ENCODE data around the gene TBPL1. TPM values are rescaled to one million over a fixed set of nuclear protein-coding genes. Genes with fewer than 3 reads are reported as not detected.
"Not testable (repeated sequence)": the region's sequence is repeated elsewhere in the genome, so short reads cannot be mapped to it uniquely, and the experiment has no call there.

Gene TBPL1
- total RNA-seq, 4 donors from 2014 or later = 0.85 to 9.1 (median 4.7) TPM

GRCh38 chr6:133977983-133978895, 25.2 kb downstream of the TBPL1 start:
- Histone ChIP-seq H3K36me3 (no peaks in the 10 kb centered on the region), H3K27me3 (no peaks in the 10 kb centered on the region), H3K9me3 (no peaks in the 10 kb centered on the region), H3K27ac (no peak overlapping the region), H3K4me3 (no peak overlapping the region), H3K4me1 (peaks cover 13 to 22% of the 10 kb centered on the region in 2 donors)
- in situ Hi-C loops (cut with MboI; ENCODE audit: low sequenced_read_pairs in 4 of 4) = loop anchor here in 1 of 4 donors (10.0 kb wide), 1 partner anchor 87 kb away; no protein-coding TSS in a partner anchor
- ATAC-seq (peak; percentile 69 to 80), DNase-seq (no peak)
- no peak for TF ChIP-seq POLR2A (IDR thresholded peaks at IDR 0.05)
- TF ChIP-seq, protein P1, sequence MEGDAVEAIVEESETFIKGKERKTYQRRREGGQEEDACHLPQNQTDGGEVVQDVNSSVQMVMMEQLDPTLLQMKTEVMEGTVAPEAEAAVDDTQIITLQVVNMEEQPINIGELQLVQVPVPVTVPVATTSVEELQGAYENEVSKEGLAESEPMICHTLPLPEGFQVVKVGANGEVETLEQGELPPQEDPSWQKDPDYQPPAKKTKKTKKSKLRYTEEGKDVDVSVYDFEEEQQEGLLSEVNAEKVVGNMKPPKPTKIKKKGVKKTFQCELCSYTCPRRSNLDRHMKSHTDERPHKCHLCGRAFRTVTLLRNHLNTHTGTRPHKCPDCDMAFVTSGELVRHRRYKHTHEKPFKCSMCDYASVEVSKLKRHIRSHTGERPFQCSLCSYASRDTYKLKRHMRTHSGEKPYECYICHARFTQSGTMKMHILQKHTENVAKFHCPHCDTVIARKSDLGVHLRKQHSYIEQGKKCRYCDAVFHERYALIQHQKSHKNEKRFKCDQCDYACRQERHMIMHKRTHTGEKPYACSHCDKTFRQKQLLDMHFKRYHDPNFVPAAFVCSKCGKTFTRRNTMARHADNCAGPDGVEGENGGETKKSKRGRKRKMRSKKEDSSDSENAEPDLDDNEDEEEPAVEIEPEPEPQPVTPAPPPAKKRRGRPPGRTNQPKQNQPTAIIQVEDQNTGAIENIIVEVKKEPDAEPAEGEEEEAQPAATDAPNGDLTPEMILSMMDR (IDR thresholded peaks at IDR 0.05 in 4 of 5, conservative IDR thresholded peaks at IDR 0.05 in 1 of 5) = no peak
- intact Hi-C loops (cut with DNase I; ENCODE audit: low total_unique reads) = no loop called here

DNA sequence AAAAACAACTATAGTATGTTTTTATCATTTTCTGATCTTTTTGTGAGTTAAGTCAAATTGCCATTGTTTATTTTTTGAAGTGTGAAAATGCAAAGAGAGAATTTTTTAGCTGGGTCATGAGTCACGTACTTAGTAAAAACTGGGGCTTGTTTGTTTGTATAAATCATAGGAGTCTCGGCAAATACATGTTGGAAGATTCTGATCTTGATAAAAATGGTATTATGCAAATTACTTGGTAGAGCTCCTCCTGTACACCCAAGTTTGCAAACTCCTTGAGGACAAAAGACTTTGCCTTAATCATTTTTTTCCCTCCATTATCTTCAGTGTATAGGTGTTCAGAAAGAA, 25.8 kb downstream of the TBPL1 start:
- no peak overlapping the region for H3K4me3 ChIP-seq
- H3K36me3 ChIP-seq = no peaks in the 10 kb centered on the region
- intact Hi-C loops (cut with DNase I; ENCODE audit: low total_unique reads) (no loop called here), in situ Hi-C loops (cut with MboI; ENCODE audit: low sequenced_read_pairs in 4 of 4) (loop anchor here in 1 of 4 donors (10.0 kb wide), 1 partner anchor 86 kb away; no protein-coding TSS in a partner anchor)
- no peaks in the 10 kb centered on the region for H3K27me3 ChIP-seq
- no peaks in the 10 kb centered on the region for H3K9me3 ChIP-seq
- H3K4me1 ChIP-seq = peaks cover 13 to 18% of the 10 kb centered on the region in 2 donors
- TF ChIP-seq, protein P1 (IDR thresholded peaks at IDR 0.05 in 4 of 5, conservative IDR thresholded peaks at IDR 0.05 in 1 of 5) = no peak
- no peak for TF ChIP-seq POLR2A (IDR thresholded peaks at IDR 0.05)
- no peak overlapping the region for H3K27ac ChIP-seq
- ATAC-seq = no peak
- no peak for DNase-seq

DNA sequence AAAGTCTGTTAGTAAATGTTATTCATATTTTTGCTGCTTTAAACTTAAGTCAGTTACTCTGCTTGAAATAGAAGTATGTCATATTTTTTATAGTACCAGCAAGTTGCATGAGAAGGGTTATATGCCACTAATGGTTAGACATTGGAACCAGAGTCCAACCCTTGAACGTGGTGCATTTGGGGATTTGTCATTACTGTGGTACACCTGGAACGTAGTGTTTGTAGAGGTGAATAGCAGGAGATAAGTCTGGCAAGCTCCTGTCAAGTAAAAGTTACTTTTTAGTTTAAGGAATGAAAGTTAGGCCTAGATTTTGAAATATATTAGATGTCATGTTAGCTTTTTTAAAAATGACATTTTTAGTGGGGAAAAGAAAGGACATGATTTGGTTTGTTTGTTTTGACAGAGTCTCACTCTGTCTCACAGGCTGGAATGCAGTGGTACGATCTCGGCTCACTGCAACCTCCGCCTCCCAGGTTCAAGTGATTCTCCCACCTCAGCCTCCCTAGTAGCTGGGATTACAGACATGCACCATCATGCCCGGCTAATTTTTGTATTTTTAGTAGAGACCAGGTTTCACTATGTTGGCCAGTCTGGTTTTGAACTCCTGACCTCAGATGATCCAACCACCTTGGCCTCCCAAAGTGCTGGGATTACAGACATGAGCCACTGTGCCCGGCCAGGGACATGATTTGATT, 26.4 kb downstream of the TBPL1 start:
- H3K27me3 ChIP-seq; intact Hi-C loops (cut with DNase I; ENCODE audit: low total_unique reads); ATAC-seq; H3K9me3 ChIP-seq; H3K27ac ChIP-seq; H3K4me3 ChIP-seq; DNase-seq; H3K36me3 ChIP-seq: not testable (repeated sequence)
- in situ Hi-C loops (cut with MboI; ENCODE audit: low sequenced_read_pairs in 4 of 4) = loop anchor here in 1 of 4 donors (10.0 kb wide), 1 partner anchor 85 kb away; no protein-coding TSS in a partner anchor
- peaks cover 13 to 18% of the 10 kb centered on the region in 2 donors for H3K4me1 ChIP-seq

DNA sequence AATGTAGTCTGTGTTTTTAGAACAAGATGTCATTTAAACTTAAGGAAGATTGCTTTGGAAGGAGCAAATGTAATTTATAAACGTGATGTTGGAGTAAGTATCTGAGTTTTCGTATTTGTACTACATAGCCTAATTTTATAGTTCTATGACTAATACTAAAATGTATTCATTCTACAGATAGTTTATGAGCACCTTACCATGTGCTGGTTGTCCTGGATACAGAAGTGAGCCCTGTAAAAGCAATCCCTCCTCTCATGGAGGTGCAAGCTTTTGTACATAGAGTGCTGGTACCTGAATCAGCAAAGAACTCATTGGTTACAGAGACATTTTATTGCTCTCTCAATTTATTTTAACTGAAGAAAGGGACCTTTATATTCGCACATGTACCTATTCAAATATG, 27.1 kb downstream of the TBPL1 start:
- Histone ChIP-seq H3K27ac (no peak overlapping the region), H3K4me1 (peaks cover 13 to 18% of the 10 kb centered on the region in 2 donors), H3K36me3 (no peaks in the 10 kb centered on the region), H3K4me3 (no peak overlapping the region), H3K9me3 (no peaks in the 10 kb centered on the region), H3K27me3 (no peaks in the 10 kb centered on the region)
- in situ Hi-C loops (cut with MboI; ENCODE audit: low sequenced_read_pairs in 4 of 4) = no loop called here
- ATAC-seq (no peak), DNase-seq (no peak)
- intact Hi-C loops (cut with DNase I; ENCODE audit: low total_unique reads) = no loop called here
- TF ChIP-seq, protein P1 (IDR thresholded peaks at IDR 0.05 in 4 of 5, conservative IDR thresholded peaks at IDR 0.05 in 1 of 5) = no peak
- TF ChIP-seq POLR2A (IDR thresholded peaks at IDR 0.05) = no peak

Measured in gastrocnemius medialis (tissue), 4 donors.